Measurements from ENCODE around the gene AMBRA1.

AMBRA1 gene

DNA sequence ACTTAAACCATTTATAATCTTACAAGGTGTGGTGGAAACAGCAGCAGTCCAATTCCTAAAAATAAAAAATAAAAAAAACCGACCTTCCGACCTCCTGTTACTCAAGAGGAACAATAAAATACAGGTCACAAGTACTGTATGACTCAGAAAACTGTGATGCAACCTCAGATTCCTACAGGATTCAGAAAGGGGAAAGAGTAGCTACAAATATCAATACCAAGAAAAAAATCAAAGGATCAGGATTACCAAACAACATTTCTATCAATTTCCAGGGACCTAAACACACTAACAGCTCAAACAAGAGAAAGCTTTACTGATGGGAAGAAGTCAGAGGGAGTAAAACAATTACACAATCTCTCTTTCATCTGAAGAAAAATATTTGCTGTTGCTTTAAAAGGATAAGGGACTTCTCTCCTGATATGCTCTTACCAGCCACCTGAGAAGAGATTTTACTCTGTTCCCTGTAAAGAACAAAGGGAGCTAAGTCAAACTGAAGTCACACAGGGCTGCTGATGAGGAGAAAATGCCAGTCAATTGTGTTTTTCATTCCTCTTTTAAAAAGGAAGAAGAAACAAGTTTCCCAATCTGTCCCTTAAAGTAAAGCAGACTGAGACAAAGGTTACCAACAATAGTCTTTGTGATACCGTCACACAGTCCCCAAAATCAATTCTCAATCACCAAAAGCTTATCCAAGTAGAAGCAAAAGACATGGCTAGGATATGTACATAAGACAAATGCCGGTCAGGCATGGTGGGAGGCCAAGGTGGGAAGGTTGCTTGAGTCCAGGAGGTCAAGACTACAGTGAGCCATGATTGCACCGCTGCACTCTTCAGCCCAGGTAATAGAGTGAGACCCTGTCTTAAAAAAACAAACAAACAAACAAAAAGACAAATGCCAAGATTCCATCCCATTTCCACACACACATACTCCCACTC lies 39.3 kb downstream of the AMBRA1 start:
- peaks cover 4% of the 10 kb centered on the region for H3K9me3 ChIP-seq (ENCODE audit: low read length)
- no peak overlapping the region for H2AFZ ChIP-seq (ENCODE audit: low read depth, low read length)
- peaks cover 7% of the 10 kb centered on the region for H3K4me1 ChIP-seq (ENCODE audit: insufficient read depth, low read length)
- H3K4me3 ChIP-seq (ENCODE audit: low read length) = no peak overlapping the region
- peaks cover 5% of the 10 kb centered on the region for H3K36me3 ChIP-seq (ENCODE audit: insufficient read depth, low read length)
- H3K27me3 ChIP-seq (ENCODE audit: insufficient read depth, low read length) = no peaks in the 10 kb centered on the region

DNA sequence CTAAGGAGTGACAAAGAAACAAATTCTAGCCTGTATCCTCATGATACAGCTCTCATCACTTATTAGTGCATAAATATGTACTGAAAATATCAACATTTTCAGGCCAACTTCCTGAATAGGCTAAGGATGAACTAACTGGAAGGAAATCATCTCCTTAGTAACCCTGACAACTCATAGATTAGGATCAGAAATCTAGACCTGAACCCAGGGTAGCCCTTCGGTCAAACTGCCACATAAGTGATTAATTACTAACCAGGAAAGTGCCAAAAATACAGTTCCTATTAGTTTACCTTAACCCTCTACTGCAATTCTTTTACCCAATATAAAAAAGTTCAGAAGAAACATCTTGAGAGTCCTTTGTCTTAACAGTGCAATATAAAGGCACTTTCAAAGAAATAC lies 40.0 kb downstream of the AMBRA1 start:
- Histone ChIP-seq H3K9me3 (ENCODE audit: low read length) (peaks cover 4% of the 10 kb centered on the region), H3K36me3 (ENCODE audit: insufficient read depth, low read length) (peaks cover 5% of the 10 kb centered on the region), H3K4me3 (ENCODE audit: low read length) (no peak overlapping the region), H3K27me3 (ENCODE audit: insufficient read depth, low read length) (no peaks in the 10 kb centered on the region), H2AFZ (ENCODE audit: low read depth, low read length) (no peak overlapping the region), H3K4me1 (ENCODE audit: insufficient read depth, low read length) (peaks cover 7% of the 10 kb centered on the region)

DNA sequence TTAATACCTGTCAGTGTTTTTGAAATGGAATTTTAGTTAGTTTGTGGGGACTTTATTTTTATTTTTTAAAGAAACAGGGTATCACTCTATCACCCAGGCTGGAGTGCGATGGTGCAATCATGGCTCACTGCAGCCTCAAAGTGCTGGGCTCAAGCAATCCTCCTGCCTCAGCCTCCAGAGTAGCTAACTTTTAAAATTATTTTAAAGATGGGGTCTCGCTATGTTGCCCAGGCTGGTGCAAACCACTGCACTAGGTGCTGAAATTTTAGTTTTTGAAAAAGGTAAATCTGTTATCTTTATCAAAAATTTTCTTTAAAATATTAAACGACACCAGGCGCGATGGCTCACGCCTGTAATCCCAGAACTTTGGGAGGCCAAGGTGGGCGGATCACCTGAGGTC lies 42.6 kb downstream of the AMBRA1 start:
- H2AFZ ChIP-seq (ENCODE audit: low read depth, low read length) = no peak overlapping the region
- no peak overlapping the region for H3K4me3 ChIP-seq (ENCODE audit: low read length)
- H3K36me3 ChIP-seq (ENCODE audit: insufficient read depth, low read length) = peaks cover 19% of the 10 kb centered on the region
- peaks cover 7% of the 10 kb centered on the region for H3K4me1 ChIP-seq (ENCODE audit: insufficient read depth, low read length)
- H3K9me3 ChIP-seq (ENCODE audit: low read length) = peaks cover 4% of the 10 kb centered on the region
- H3K27me3 ChIP-seq (ENCODE audit: insufficient read depth, low read length) = no peaks in the 10 kb centered on the region

GRCh38 chr11:46547579-46547978 lies 46.2 kb downstream of the AMBRA1 start:
- Histone ChIP-seq H3K4me3 (ENCODE audit: low read length) (no peak overlapping the region), H2AFZ (ENCODE audit: low read depth, low read length) (no peak overlapping the region), H3K9me3 (ENCODE audit: low read length) (no peaks in the 10 kb centered on the region), H3K27me3 (ENCODE audit: insufficient read depth, low read length) (no peaks in the 10 kb centered on the region), H3K4me1 (ENCODE audit: insufficient read depth, low read length) (no peaks in the 10 kb centered on the region), H3K36me3 (ENCODE audit: insufficient read depth, low read length) (peaks cover 42% of the 10 kb centered on the region)

DNA sequence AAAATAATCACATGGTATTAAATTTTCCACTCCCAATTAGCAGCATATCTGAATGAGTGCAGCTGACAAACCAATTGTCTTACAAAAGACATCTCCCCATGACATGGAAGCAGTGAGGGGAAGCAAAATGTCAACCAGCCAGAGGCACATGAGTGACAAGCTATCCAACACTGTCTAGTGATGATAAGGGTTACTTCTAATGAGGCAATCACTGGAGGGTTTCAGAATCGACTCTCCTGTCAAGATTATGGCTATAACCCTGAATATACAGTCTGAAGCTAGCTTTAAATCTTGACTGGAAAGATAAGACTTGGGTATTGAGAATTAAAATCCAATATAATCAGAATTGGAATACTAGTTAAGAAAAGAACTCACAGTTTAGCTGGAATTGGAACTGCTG lies 50.3 kb downstream of the AMBRA1 start:
- H3K9me3 ChIP-seq (ENCODE audit: low read length) = no peaks in the 10 kb centered on the region
- no peaks in the 10 kb centered on the region for H3K4me1 ChIP-seq (ENCODE audit: insufficient read depth, low read length)
- H3K4me3 ChIP-seq (ENCODE audit: low read length) = no peak overlapping the region
- H3K27me3 ChIP-seq (ENCODE audit: insufficient read depth, low read length) = no peaks in the 10 kb centered on the region
- no peak overlapping the region for H2AFZ ChIP-seq (ENCODE audit: low read depth, low read length)
- H3K36me3 ChIP-seq (ENCODE audit: insufficient read depth, low read length) = peaks cover 59% of the 10 kb centered on the region

- no peaks in the 10 kb centered on the region for H3K9me3 ChIP-seq (ENCODE audit: low read length)
- H2AFZ ChIP-seq (ENCODE audit: low read depth, low read length) = no peak overlapping the region
- peaks cover 7% of the 10 kb centered on the region for H3K4me1 ChIP-seq (ENCODE audit: insufficient read depth, low read length)
- H3K36me3 ChIP-seq (ENCODE audit: insufficient read depth, low read length) = peaks cover 50% of the 10 kb centered on the region
- H3K4me3 ChIP-seq (ENCODE audit: low read length) = no peak overlapping the region
- H3K27me3 ChIP-seq (ENCODE audit: insufficient read depth, low read length) = no peaks in the 10 kb centered on the region
Measured at GRCh38 chr11:46541593-46542371, 52.0 kb downstream of the AMBRA1 start.

- H3K36me3 ChIP-seq (ENCODE audit: insufficient read depth, low read length) = peaks cover 43% of the 10 kb centered on the region
- no peaks in the 10 kb centered on the region for H3K9me3 ChIP-seq (ENCODE audit: low read length)
- no peaks in the 10 kb centered on the region for H3K27me3 ChIP-seq (ENCODE audit: insufficient read depth, low read length)
- H3K4me3 ChIP-seq (ENCODE audit: low read length) = no peak overlapping the region
- no peak overlapping the region for H2AFZ ChIP-seq (ENCODE audit: low read depth, low read length)
- H3K4me1 ChIP-seq (ENCODE audit: insufficient read depth, low read length) = peaks cover 7% of the 10 kb centered on the region
Measured at GRCh38 chr11:46540807-46541206, 53.0 kb downstream of the AMBRA1 start.

DNA sequence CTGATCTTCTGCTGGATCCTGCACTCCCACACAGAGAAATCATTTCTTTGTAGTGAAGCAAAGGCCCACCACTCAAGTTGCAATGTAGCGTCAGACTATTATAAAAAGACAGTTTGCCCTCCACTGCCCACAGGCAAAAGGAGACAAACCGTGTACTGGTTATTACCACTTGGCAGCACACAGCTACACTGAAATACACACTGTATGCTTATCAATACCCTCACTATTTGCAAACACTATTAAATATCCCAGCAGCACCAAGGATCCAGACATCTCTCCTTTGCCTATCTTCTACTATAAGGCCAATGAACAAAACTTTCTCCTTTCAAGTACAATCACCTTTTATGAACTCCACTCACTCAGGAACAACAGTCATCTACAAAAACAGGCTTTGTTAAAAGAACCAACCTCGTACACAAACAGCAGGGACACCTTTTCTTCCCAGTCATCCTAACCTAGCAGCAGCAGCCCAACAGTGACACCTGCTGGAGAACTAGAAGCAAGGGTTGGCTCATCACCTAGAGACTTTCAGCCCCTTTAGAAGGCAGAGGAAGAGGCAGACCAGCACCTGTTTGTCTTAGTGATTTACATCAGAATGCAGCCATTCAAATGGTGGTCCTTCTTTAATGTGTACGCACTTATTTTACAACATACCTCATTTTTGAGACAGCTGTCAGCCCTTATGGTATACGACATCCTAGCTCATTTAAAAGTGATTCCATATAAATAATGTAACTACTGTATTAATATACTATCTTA lies 56.1 kb downstream of the AMBRA1 start:
- Histone ChIP-seq H3K9me3 (ENCODE audit: low read length) (no peaks in the 10 kb centered on the region), H2AFZ (ENCODE audit: low read depth, low read length) (no peak overlapping the region), H3K27me3 (ENCODE audit: insufficient read depth, low read length) (no peaks in the 10 kb centered on the region), H3K36me3 (ENCODE audit: insufficient read depth, low read length) (peaks cover 18% of the 10 kb centered on the region), H3K4me1 (ENCODE audit: insufficient read depth, low read length) (peaks cover 7% of the 10 kb centered on the region), H3K4me3 (ENCODE audit: low read length) (no peak overlapping the region)

DNA sequence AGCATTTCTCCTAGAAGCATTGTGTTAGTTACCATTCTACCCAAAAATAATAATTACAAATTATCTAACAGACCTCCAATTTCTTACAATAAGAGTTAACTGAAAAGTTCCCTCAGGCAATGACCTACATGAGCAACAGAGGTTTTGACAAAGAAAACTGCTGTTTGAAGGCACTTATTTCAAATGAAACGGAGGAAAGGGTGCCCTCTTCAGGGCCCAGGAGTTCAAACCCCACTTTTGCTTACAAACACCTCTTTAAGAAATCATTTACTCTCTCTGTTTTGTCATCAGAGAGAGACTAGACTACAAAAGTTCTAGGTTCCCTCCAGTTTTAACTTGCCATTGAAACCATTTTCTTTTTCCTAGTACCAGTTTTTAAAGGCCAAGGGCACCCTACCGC lies 56.7 kb downstream of the AMBRA1 start:
- Histone ChIP-seq H3K9me3 (ENCODE audit: low read length) (no peaks in the 10 kb centered on the region), H3K27me3 (ENCODE audit: insufficient read depth, low read length) (no peaks in the 10 kb centered on the region), H3K36me3 (ENCODE audit: insufficient read depth, low read length) (peaks cover 12% of the 10 kb centered on the region), H3K4me3 (ENCODE audit: low read length) (no peak overlapping the region), H3K4me1 (ENCODE audit: insufficient read depth, low read length) (peaks cover 7% of the 10 kb centered on the region), H2AFZ (ENCODE audit: low read depth, low read length) (no peak overlapping the region)

- no peaks in the 10 kb centered on the region for H3K27me3 ChIP-seq (ENCODE audit: insufficient read depth, low read length)
- H3K36me3 ChIP-seq (ENCODE audit: insufficient read depth, low read length) = no peaks in the 10 kb centered on the region
- peaks cover 7% of the 10 kb centered on the region for H3K4me1 ChIP-seq (ENCODE audit: insufficient read depth, low read length)
- peaks cover 1% of the 10 kb centered on the region for H3K9me3 ChIP-seq (ENCODE audit: low read length)
- H3K4me3 ChIP-seq (ENCODE audit: low read length) = no peak overlapping the region
- H2AFZ ChIP-seq (ENCODE audit: low read depth, low read length) = no peak overlapping the region
Measured at GRCh38 chr11:46535688-46536087, 58.1 kb downstream of the AMBRA1 start.

DNA sequence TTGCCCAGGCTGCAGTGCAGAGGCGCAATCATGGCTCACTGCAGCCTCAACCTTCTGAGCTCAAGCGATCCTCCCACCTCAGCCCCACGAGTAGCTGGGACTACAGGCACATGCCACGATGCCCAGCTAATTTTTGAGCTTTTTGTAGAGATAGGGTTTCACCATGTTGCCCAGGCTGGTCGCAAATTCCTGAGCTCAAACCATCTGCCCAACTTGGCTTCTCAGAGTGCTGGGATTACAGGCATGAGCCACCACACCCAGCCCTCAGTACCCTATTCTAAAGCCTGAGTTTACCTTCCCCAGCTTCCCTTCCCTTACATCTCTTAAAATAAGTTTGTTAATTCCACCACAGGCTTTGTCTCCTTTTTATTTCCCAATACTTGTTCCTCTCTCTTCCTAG lies 59.1 kb downstream of the AMBRA1 start:
- H3K4me1 ChIP-seq (ENCODE audit: insufficient read depth, low read length) = peaks cover 7% of the 10 kb centered on the region
- H3K4me3 ChIP-seq (ENCODE audit: low read length) = no peak overlapping the region
- peaks cover 1% of the 10 kb centered on the region for H3K9me3 ChIP-seq (ENCODE audit: low read length)
- no peaks in the 10 kb centered on the region for H3K27me3 ChIP-seq (ENCODE audit: insufficient read depth, low read length)
- no peak overlapping the region for H2AFZ ChIP-seq (ENCODE audit: low read depth, low read length)
- no peaks in the 10 kb centered on the region for H3K36me3 ChIP-seq (ENCODE audit: insufficient read depth, low read length)

DNA sequence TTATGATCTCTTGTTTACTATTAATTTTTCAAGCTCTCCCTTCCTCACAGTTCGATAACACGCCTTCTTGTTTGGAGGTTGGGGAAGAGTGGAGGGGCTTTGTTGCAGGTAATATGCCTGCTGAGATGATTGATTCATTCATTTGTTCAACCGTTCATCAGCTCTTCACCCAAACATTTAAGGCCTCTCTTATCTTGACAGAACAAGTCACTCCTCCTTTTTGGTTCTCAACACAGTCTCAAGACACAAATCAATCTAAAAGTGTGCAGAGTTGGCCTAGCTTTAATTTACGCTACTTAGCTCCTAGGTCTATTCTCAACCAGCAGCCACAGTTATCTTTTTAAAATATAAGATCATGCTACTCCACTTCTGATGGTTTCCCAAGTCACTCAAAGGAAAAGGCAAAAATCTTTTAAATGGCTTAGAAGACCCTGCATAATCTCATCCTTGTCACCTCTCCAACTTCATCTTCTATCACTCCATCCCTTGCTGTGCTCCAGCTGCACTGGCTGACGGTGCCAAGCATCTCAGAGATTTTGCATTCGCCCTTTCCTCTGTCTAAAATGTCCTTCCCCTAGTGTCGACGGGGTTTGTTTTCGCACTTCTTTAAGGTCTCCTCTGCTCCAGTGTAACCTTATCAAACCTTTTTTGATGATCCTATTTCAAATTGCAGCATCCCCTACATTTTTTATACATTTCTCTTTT lies 60.3 kb downstream of the AMBRA1 start:
- no peak overlapping the region for H2AFZ ChIP-seq (ENCODE audit: low read depth, low read length)
- peaks cover 7% of the 10 kb centered on the region for H3K4me1 ChIP-seq (ENCODE audit: insufficient read depth, low read length)
- no peak overlapping the region for H3K4me3 ChIP-seq (ENCODE audit: low read length)
- no peaks in the 10 kb centered on the region for H3K36me3 ChIP-seq (ENCODE audit: insufficient read depth, low read length)
- H3K27me3 ChIP-seq (ENCODE audit: insufficient read depth, low read length) = no peaks in the 10 kb centered on the region
- peaks cover 1% of the 10 kb centered on the region for H3K9me3 ChIP-seq (ENCODE audit: low read length)
